Measurements from ENCODE around the gene TMEM229A.

Gene TMEM229A

GRCh38 chr7:123992913-123993518 lies 39.9 kb downstream of the TMEM229A start:
- H3K27ac ChIP-seq: no peak overlapping the region
- no peak for DNase-seq (ENCODE audit: low read depth, low spot score)

- H3K27ac ChIP-seq: no peak overlapping the region
- DNase-seq (ENCODE audit: low read depth, low spot score): no peak
Observed at GRCh38 chr7:123987445-123987844, 45.4 kb downstream of the TMEM229A start.
